ENCODE results near the gene POC1B.

POC1B gene

GRCh38 chr12:89379839-89380467 is 145.9 kb downstream of the POC1B start:
- no peak for DNase-seq

- no peak for DNase-seq
Observed at GRCh38 chr12:89379148-89379838, 146.6 kb downstream of the POC1B start.

- no peak for DNase-seq
Observed at GRCh38 chr12:89376844-89377243, 149.0 kb downstream of the POC1B start.

- DNase-seq, result no peak
Observed at GRCh38 chr12:89376202-89376529, 149.7 kb downstream of the POC1B start.

GRCh38 chr12:89373763-89374572 is 151.9 kb downstream of the POC1B start:
- DNase-seq, result no peak

- DNase-seq, result no peak
Observed at GRCh38 chr12:89372584-89373370, 153.1 kb downstream of the POC1B start.

- DNase-seq, result no peak
Observed at GRCh38 chr12:89370850-89371249, 155.0 kb downstream of the POC1B start.

- DNase-seq, result no peak
Observed at GRCh38 chr12:89370421-89370831, 155.4 kb downstream of the POC1B start.
